HepG2 (cell line): Measurements from ENCODE around the gene HHEX. TPM values are rescaled to one million over a fixed set of nuclear protein-coding genes. Genes with fewer than 3 reads are reported as not detected.

ENCODE experiments used
- BRD4 ChIP-seq: sonication (generic); formaldehyde crosslinking; IDR thresholded peaks from 2 replicates; pipeline ENCODE4 v1.4.0; 2020; ENCODE audit warnings: missing genetic modification reagents
- CREBL2 ChIP-seq: sonication (generic); formaldehyde crosslinking; IDR thresholded peaks from 2 replicates; pipeline ENCODE4 v1.8.1; 2023; ENCODE audit warnings: missing genetic modification reagents, mild to moderate bottlenecking, borderline replicate concordance
- FOSL2 ChIP-seq: sonication (generic); formaldehyde crosslinking; IDR thresholded peaks from 2 replicates; pipeline ENCODE4 v1.4.0; 2020; ENCODE audit warnings: missing genetic modification reagents
- FOXA1 ChIP-seq, 2 experiments: fragments of 450-650 bp in 1 of 2; sonication (generic) in 1 of 2; formaldehyde crosslinking in 1 of 2; IDR thresholded peaks; 2 replicates each; pipeline versions ENCODE4 v1.4.0 to v1.6.1; 2016 to 2020; ENCODE audit warnings: missing genetic modification reagents in 1 of 2
- FOXA3 ChIP-seq: IDR thresholded peaks from 2 replicates; pipeline ENCODE4 v1.6.1; 2016; ENCODE audit warnings: missing genetic modification reagents, missing compliant biosample characterization
- FOXP1 ChIP-seq, 2 experiments: fragments of 450-650 bp in 1 of 2; IDR thresholded peaks; 2 replicates each; pipeline ENCODE4 v1.6.1; 2017 to 2018; ENCODE audit warnings: antibody characterized with exemption in 1 of 2
- GATA4 ChIP-seq: sonication (generic); IDR thresholded peaks from 2 replicates; pipeline ENCODE4 v1.6.1; 2016; ENCODE audit warnings: antibody characterized with exemption, low read depth, borderline replicate concordance
- GFI1 ChIP-seq: sonication (generic); formaldehyde crosslinking; IDR thresholded peaks from 2 replicates; pipeline ENCODE4 v1.5.0; 2020; ENCODE audit warnings: missing genetic modification reagents, mild to moderate bottlenecking, borderline replicate concordance
- HDAC1 ChIP-seq: sonication (generic); formaldehyde crosslinking; IDR thresholded peaks from 2 replicates; pipeline ENCODE4 v1.5.1; 2020; ENCODE audit warnings: mild to moderate bottlenecking, missing genetic modification reagents
- HHEX ChIP-seq: IDR thresholded peaks from 2 replicates; pipeline ENCODE4 v1.6.1; 2016; ENCODE audit warnings: control low read depth
- HMG20A ChIP-seq: IDR thresholded peaks from 2 replicates; pipeline ENCODE4 v1.6.1; 2016; ENCODE audit warnings: borderline replicate concordance
- KDM6A ChIP-seq: IDR thresholded peaks from 2 replicates; pipeline ENCODE4 v1.6.1; 2016; ENCODE audit warnings: low read depth
- MTA1 ChIP-seq: sonication (generic); formaldehyde crosslinking; IDR thresholded peaks from 2 replicates; pipeline ENCODE4 v1.4.0; 2020; ENCODE audit warnings: missing genetic modification reagents, mild to moderate bottlenecking, borderline replicate concordance
- PPARG ChIP-seq: conservative IDR thresholded peaks from 2 replicates; pipeline ENCODE4 v1.6.1; 2016; ENCODE audit warnings: missing biosample characterization, missing genetic modification reagents
- PRPF4 ChIP-seq: fragments of 200-400 bp; formaldehyde crosslinking; IDR thresholded peaks from 2 replicates; pipeline ENCODE4 v1.6.1; 2016; ENCODE audit warnings: low read length, low read depth; ENCODE audit not compliant: poor library complexity, severe bottlenecking
- SAP130 ChIP-seq: IDR thresholded peaks from 2 replicates; pipeline ENCODE4 v1.6.1; 2016; ENCODE audit warnings: low read depth
- THAP11 ChIP-seq: IDR thresholded peaks from 2 replicates; pipeline ENCODE4 v1.6.1; 2016; ENCODE audit warnings: missing biosample characterization, missing genetic modification reagents
- ZFP91 ChIP-seq: sonication (generic); formaldehyde crosslinking; IDR thresholded peaks from 2 replicates; pipeline ENCODE4 v1.9.0; 2022; ENCODE audit warnings: missing genetic modification reagents, mild to moderate bottlenecking, borderline replicate concordance
- ZNF354B ChIP-seq: sonication (generic); formaldehyde crosslinking; IDR thresholded peaks from 2 replicates; pipeline ENCODE4 v1.8.0; 2022; ENCODE audit warnings: mild to moderate bottlenecking, missing genetic modification reagents
- ZNF556 ChIP-seq: sonication (generic); formaldehyde crosslinking; IDR thresholded peaks from 2 replicates; pipeline ENCODE4 v1.4.0; 2020; ENCODE audit warnings: mild to moderate bottlenecking, missing genetic modification reagents, borderline replicate concordance
- ZNF563 ChIP-seq: sonication (generic); formaldehyde crosslinking; IDR thresholded peaks from 2 replicates; pipeline ENCODE4 v1.8.0; 2022; ENCODE audit warnings: mild to moderate bottlenecking, moderate library complexity, missing genetic modification reagents
- ZNF766 ChIP-seq: sonication (generic); formaldehyde crosslinking; IDR thresholded peaks from 2 replicates; pipeline ENCODE4 v1.5.0; 2020; ENCODE audit warnings: missing genetic modification reagents, borderline replicate concordance
- polyA plus RNA-seq, 8 experiments: library from polyadenylated mRNA; depleted of rRNA in 3 of 8; stranded (reverse) in 7 of 8; unstranded in 1 of 8; fragments of >200 nt; fragmentation: Illumina TruSeq in 4 of 8; extraction: Trizol in 4 of 8; gene quantifications; 2 replicates each; pipeline versions ENCODE4 v1.2.1 to v1.2.3, GENCODE V29; 2011 to 2016; ENCODE audit warnings: low read depth in 4 of 8, missing spikeins in 1 of 8, mixed read lengths in 1 of 8; ENCODE audit not compliant: insufficient read depth in 1 of 8
- total RNA-seq, 5 experiments: library from RNA; depleted of rRNA; stranded (reverse); fragments of >200 nt; fragmentation: Illumina TruSeq; extraction: Trizol; gene quantifications; 2 replicates each; pipeline ENCODE4 v1.2.3, GENCODE V29; 2016; ENCODE audit warnings: low read depth in 1 of 5
- TF ChIP-seq, protein P1 (sequence below): sonication (generic); formaldehyde crosslinking; IDR thresholded peaks from 2 replicates; pipeline ENCODE4 v1.5.0; 2020; ENCODE audit warnings: missing genetic modification reagents
- TF ChIP-seq, protein P2 (sequence below): sonication (generic); formaldehyde crosslinking; IDR thresholded peaks from 2 replicates; pipeline ENCODE4 v1.4.0; 2020; ENCODE audit warnings: missing genetic modification reagents

The HHEX gene
- total and polyA plus RNA-seq, 2 of the 13 experiments (the other 11 are each of a cell fraction or from before 2014, with no cell fraction given), result 44.5 to 48.7 TPM

DNA sequence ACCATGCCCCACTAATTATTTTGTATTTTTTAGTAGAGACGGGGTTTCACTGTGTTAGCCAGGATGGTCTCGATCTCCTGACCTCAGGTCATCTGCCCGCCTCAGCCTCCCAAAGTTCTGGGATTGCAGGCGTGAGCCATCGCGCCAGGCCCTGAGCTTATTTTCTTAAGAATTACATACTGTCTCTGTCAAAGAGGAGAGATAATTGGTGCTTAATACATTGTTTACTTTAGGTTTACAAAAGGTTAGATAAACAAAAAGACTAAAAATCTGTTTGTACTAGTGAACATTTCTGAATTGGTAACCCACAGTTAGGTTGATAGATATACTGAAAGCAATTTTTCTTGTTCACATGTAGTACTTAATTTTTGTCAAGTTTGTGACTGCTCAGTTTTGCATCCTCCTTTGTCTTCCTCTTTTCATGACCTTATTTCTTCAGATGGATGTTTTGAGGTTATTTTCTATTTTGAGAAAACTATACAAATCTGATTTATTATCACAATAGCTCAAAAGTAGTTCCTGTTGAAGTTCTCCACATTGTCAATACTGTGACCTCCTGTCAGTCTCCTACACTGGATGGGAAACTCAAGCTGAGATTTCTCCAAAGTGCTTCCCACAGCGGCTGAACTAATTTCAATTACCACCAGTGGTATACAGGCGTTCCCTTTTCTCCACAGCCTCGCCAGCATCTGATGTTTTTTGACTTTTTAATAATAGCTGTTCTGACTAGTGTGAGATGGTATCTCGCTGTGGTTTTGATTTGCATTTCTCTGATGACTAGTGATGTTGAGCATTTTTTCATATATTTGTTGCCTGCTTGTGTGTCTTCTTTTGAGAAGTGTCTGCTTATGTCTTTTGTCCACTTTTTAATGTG is 22.5 kb downstream of the HHEX start (continued):
- TF ChIP-seq ZNF354B (no peak), GFI1 (CRISPR knock-in tag) (peak; percentile 85), ZNF766 (no peak), PRPF4 (no peak), CREBL2 (CRISPR knock-in tag) (no peak), SAP130 (CRISPR knock-in tag) (peak; percentile 36; the same call in 1 of the 2 replicates), FOXA3 (CRISPR knock-in tag) (peak; percentile 65), ZFP91 (CRISPR knock-in tag) (no peak), HHEX (CRISPR knock-in tag) (no peak), ZNF556 (CRISPR knock-in tag) (no peak), THAP11 (CRISPR knock-in tag) (no peak), ZNF563 (CRISPR knock-in tag) (no peak), FOXA1 (IDR thresholded peaks at IDR 0.05) (peak; percentile 60; the same call in 1 of the 2 replicates), FOXA1 (CRISPR knock-in tag; IDR thresholded peaks at IDR 0.05) (peak; percentile 43; the same call in 1 of the 2 replicates), HMG20A (CRISPR knock-in tag) (peak; percentile 57; the same call in 1 of the 2 replicates), BRD4 (CRISPR knock-in tag) (no peak), HDAC1 (CRISPR knock-in tag) (peak; percentile 39; the same call in 1 of the 2 replicates), FOXP1 (IDR thresholded peaks at IDR 0.05) (no peak), FOXP1 (CRISPR knock-in tag; IDR thresholded peaks at IDR 0.05) (peak; percentile 9; the same call in 1 of the 2 replicates), FOSL2 (CRISPR knock-in tag) (peak; percentile 32; the same call in 1 of the 2 replicates), KDM6A (CRISPR knock-in tag) (no peak), PPARG (CRISPR knock-in tag) (0 out of 2 replicates have a peak, but pooled peaks have one; percentile 11), GATA4 (no peak), MTA1 (no peak)
- TF ChIP-seq, protein P1, sequence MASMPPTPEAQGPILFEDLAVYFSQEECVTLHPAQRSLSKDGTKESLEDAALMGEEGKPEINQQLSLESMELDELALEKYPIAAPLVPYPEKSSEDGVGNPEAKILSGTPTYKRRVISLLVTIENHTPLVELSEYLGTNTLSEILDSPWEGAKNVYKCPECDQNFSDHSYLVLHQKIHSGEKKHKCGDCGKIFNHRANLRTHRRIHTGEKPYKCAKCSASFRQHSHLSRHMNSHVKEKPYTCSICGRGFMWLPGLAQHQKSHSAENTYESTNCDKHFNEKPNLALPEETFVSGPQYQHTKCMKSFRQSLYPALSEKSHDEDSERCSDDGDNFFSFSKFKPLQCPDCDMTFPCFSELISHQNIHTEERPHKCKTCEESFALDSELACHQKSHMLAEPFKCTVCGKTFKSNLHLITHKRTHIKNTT, result no peak
- TF ChIP-seq, protein P2, sequence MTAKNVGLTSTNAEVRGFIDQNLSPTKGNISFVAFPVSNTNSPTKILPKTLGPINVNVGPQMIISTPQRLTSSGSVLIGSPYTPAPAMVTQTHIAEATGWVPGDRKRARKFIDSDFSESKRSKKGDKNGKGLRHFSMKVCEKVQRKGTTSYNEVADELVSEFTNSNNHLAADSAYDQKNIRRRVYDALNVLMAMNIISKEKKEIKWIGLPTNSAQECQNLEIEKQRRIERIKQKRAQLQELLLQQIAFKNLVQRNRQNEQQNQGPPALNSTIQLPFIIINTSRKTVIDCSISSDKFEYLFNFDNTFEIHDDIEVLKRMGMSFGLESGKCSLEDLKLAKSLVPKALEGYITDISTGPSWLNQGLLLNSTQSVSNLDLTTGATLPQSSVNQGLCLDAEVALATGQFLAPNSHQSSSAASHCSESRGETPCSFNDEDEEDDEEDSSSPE (CRISPR knock-in tag), result no peak
